Measurements from ENCODE around the gene LRRTM4.

LRRTM4 gene

GRCh38 chr2:77421971-77422370, 100.2 kb downstream of the LRRTM4 start:
- H3K36me3 ChIP-seq (ENCODE audit: insufficient read depth, low read length), result no peaks in the 10 kb centered on the region
- H3K27ac ChIP-seq (ENCODE audit: low read depth, low read length, poor library complexity, severe bottlenecking), result no peak overlapping the region
- H3F3A ChIP-seq (ENCODE audit: insufficient read depth, low read length), result no peaks in the 10 kb centered on the region
- TF ChIP-seq EZH2 (IDR thresholded peaks at IDR 0.05; ENCODE audit: borderline replicate concordance, low read length), result no peak
- TF ChIP-seq, protein P1, sequence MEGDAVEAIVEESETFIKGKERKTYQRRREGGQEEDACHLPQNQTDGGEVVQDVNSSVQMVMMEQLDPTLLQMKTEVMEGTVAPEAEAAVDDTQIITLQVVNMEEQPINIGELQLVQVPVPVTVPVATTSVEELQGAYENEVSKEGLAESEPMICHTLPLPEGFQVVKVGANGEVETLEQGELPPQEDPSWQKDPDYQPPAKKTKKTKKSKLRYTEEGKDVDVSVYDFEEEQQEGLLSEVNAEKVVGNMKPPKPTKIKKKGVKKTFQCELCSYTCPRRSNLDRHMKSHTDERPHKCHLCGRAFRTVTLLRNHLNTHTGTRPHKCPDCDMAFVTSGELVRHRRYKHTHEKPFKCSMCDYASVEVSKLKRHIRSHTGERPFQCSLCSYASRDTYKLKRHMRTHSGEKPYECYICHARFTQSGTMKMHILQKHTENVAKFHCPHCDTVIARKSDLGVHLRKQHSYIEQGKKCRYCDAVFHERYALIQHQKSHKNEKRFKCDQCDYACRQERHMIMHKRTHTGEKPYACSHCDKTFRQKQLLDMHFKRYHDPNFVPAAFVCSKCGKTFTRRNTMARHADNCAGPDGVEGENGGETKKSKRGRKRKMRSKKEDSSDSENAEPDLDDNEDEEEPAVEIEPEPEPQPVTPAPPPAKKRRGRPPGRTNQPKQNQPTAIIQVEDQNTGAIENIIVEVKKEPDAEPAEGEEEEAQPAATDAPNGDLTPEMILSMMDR (IDR thresholded peaks at IDR 0.05; ENCODE audit: low read length), result no peak
- H3K4me3 ChIP-seq (ENCODE audit: low read depth, low read length, poor library complexity, severe bottlenecking), result no peak overlapping the region
- H3K9me3 ChIP-seq (ENCODE audit: low read length), result no peaks in the 10 kb centered on the region
- no peaks in the 10 kb centered on the region for H4K20me1 ChIP-seq (ENCODE audit: insufficient read depth, low read length)
- H3K4me1 ChIP-seq (ENCODE audit: insufficient read depth, low read length, severe bottlenecking), result no peaks in the 10 kb centered on the region
- H3K79me2 ChIP-seq (ENCODE audit: insufficient read depth, low read length), result no peaks in the 10 kb centered on the region
- no peak overlapping the region for H2AFZ ChIP-seq (ENCODE audit: low read length)
- H3K9me2 ChIP-seq (ENCODE audit: low read depth, low read length), result no peaks in the 10 kb centered on the region
- no peak overlapping the region for H3K4me2 ChIP-seq (ENCODE audit: low read length)
- H3K9ac ChIP-seq (ENCODE audit: low read length), result no peak overlapping the region
- no peaks in the 10 kb centered on the region for H3K27me3 ChIP-seq (ENCODE audit: insufficient read depth, low read length)

DNA sequence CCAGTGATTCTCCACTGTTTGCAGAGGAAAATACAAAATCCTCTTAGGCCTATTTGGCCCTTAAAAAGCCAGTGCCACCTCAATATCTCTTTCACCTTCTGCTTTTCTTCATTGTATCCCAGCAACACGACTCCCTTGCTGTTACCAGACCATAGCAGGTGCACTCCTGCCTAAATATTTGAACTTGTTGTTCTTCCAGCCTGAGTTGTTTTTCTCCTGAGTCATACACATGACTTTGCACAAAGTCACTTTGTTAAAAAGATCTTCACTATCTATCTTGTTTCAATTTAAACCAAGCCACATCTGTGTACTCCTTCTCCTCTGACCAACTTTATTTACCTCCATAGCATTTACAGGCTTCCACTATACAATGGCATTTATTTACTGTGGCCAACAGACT, 103.6 kb downstream of the LRRTM4 start:
- Histone ChIP-seq H3K9me2 (ENCODE audit: low read depth, low read length) (no peaks in the 10 kb centered on the region), H3K27me3 (ENCODE audit: insufficient read depth, low read length) (no peaks in the 10 kb centered on the region), H3K9me3 (ENCODE audit: low read length) (no peaks in the 10 kb centered on the region), H3F3A (ENCODE audit: insufficient read depth, low read length) (no peaks in the 10 kb centered on the region), H3K4me2 (ENCODE audit: low read length) (no peak overlapping the region), H3K9ac (ENCODE audit: low read length) (no peak overlapping the region), H3K36me3 (ENCODE audit: insufficient read depth, low read length) (no peaks in the 10 kb centered on the region), H3K27ac (ENCODE audit: low read depth, low read length, poor library complexity, severe bottlenecking) (no peak overlapping the region), H4K20me1 (ENCODE audit: insufficient read depth, low read length) (no peaks in the 10 kb centered on the region), H2AFZ (ENCODE audit: low read length) (no peak overlapping the region), H3K4me1 (ENCODE audit: insufficient read depth, low read length, severe bottlenecking) (no peaks in the 10 kb centered on the region), H3K4me3 (ENCODE audit: low read depth, low read length, poor library complexity, severe bottlenecking) (no peak overlapping the region), H3K79me2 (ENCODE audit: insufficient read depth, low read length) (no peaks in the 10 kb centered on the region)
- no peak for TF ChIP-seq EZH2 (IDR thresholded peaks at IDR 0.05; ENCODE audit: borderline replicate concordance, low read length)
- TF ChIP-seq, protein P1 (IDR thresholded peaks at IDR 0.05; ENCODE audit: low read length), result no peak

DNA sequence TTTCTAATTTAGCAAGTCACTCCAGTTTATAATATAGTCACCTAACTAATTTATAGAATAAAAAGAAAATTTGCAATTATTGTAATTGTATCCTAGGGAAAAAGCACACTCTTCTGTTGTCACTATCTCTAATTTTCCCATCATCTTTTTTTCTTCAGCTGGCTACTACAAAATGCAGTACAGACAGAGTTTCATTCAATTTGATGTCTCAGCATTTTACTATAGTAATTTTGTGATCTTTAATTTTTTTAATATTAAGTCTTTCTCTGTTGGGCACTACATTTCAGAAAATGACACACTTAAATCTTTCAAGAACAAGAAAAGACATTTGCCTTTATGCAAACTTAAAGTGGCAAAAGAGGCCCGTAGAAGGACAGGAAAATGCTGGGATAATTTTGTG, 118.0 kb downstream of the LRRTM4 start:
- H3K27ac ChIP-seq (ENCODE audit: low read depth, low read length, poor library complexity, severe bottlenecking), result no peak overlapping the region
- TF ChIP-seq EZH2 (IDR thresholded peaks at IDR 0.05; ENCODE audit: borderline replicate concordance, low read length), result no peak
- TF ChIP-seq, protein P1 (IDR thresholded peaks at IDR 0.05; ENCODE audit: low read length), result no peak
- H3K4me2 ChIP-seq (ENCODE audit: low read length), result no peak overlapping the region
- no peaks in the 10 kb centered on the region for H3K36me3 ChIP-seq (ENCODE audit: insufficient read depth, low read length)
- H3K27me3 ChIP-seq (ENCODE audit: insufficient read depth, low read length), result no peaks in the 10 kb centered on the region
- no peaks in the 10 kb centered on the region for H3K79me2 ChIP-seq (ENCODE audit: insufficient read depth, low read length)
- no peaks in the 10 kb centered on the region for H4K20me1 ChIP-seq (ENCODE audit: insufficient read depth, low read length)
- H3K4me3 ChIP-seq (ENCODE audit: low read depth, low read length, poor library complexity, severe bottlenecking), result no peak overlapping the region
- H3K9me3 ChIP-seq (ENCODE audit: low read length), result no peaks in the 10 kb centered on the region
- H3K9me2 ChIP-seq (ENCODE audit: low read depth, low read length), result no peaks in the 10 kb centered on the region
- H3K4me1 ChIP-seq (ENCODE audit: insufficient read depth, low read length, severe bottlenecking), result no peaks in the 10 kb centered on the region
- H3F3A ChIP-seq (ENCODE audit: insufficient read depth, low read length), result no peaks in the 10 kb centered on the region
- H3K9ac ChIP-seq (ENCODE audit: low read length), result no peak overlapping the region
- no peak overlapping the region for H2AFZ ChIP-seq (ENCODE audit: low read length)

All from OCI-LY1 (cell line).